Right forelimb (tissue), 1 donor: ENCODE data around the gene PITPNM3.

Source experiments
- DNase-seq: peaks from one replicate; pipeline ENCODE4 v3.0.0-alpha.2; 2018

Gene PITPNM3

GRCh38 chr17:6435968-6436367 lies 120.4 kb downstream of the PITPNM3 start:
- DNase-seq = peak; percentile 56

- no peak for DNase-seq
Observed at GRCh38 chr17:6435051-6435450, 121.3 kb downstream of the PITPNM3 start, which contains the start of gene AIPL1. AIPL1 (minus strand) TSS chr17:6435121; CDS start chr17:6435104, 17 bp downstream.

- DNase-seq = no peak
Observed at GRCh38 chr17:6430769-6431168, 125.6 kb downstream of the PITPNM3 start.

- DNase-seq = no peak
Observed at GRCh38 chr17:6429266-6429665, 127.1 kb downstream of the PITPNM3 start.

- no peak for DNase-seq
Observed at GRCh38 chr17:6428207-6428965, 128.0 kb downstream of the PITPNM3 start.

- DNase-seq = no peak
Observed at GRCh38 chr17:6427279-6427781, 129.0 kb downstream of the PITPNM3 start.

- DNase-seq = no peak
Observed at GRCh38 chr17:6426356-6427101, 129.8 kb downstream of the PITPNM3 start.

GRCh38 chr17:6425407-6425806 lies 130.9 kb downstream of the PITPNM3 start:
- no peak for DNase-seq

GRCh38 chr17:6423931-6424330 lies 132.4 kb downstream of the PITPNM3 start:
- no peak for DNase-seq

GRCh38 chr17:6422654-6423241 lies 133.6 kb downstream of the PITPNM3 start:
- no peak for DNase-seq

GRCh38 chr17:6421700-6422604 lies 134.4 kb downstream of the PITPNM3 start:
- peak; percentile 85 for DNase-seq

- DNase-seq = no peak
Observed at GRCh38 chr17:6420173-6420641, 136.1 kb downstream of the PITPNM3 start.

GRCh38 chr17:6415616-6416015 lies 140.7 kb downstream of the PITPNM3 start:
- DNase-seq = no peak

GRCh38 chr17:6413065-6413464 lies 143.3 kb downstream of the PITPNM3 start:
- no peak for DNase-seq

- no peak for DNase-seq
Observed at GRCh38 chr17:6408735-6409134, 147.6 kb downstream of the PITPNM3 start.

- DNase-seq = no peak
Observed at GRCh38 chr17:6408276-6408675, 148.1 kb downstream of the PITPNM3 start.

- no peak for DNase-seq
Observed at GRCh38 chr17:6402258-6402657, 154.1 kb downstream of the PITPNM3 start.
